ENCODE measurements around the gene C19orf67.

DNA sequence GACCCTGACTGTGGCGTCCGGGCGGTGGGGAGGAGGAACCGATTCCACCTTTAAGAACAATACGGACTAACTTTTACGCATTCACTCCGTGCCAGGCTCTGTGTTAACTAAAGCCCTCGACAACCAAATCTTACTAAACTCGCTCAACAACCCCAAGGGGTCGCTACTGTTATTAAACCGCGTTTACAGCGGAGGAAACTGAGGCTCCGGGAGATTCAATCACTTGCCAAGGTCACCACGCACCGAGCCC lies 3.8 kb upstream of the C19orf67 start:
- TF ChIP-seq CTCF (IDR thresholded peaks at IDR 0.05) (no peak), POLR2A (IDR thresholded peaks at IDR 0.05) (no peak)

Data from body of pancreas (tissue), 4 donors.